Measurements from ENCODE around the gene TOP1.
A peak's percentile ranks its signal among the peaks of the same experiment; 100 is the strongest.
"Not testable (repeated sequence)": the region's sequence is repeated elsewhere in the genome, so short reads cannot be mapped to it uniquely, and the experiment has no call there.

TOP1 gene

GRCh38 chr20:41091927-41092326 lies 63.3 kb downstream of the TOP1 start:
- Mint-ChIP-seq H3K4me3 (no peak overlapping the region), H3K9me3 (no peaks in the 10 kb centered on the region), H3K27me3 (no peaks in the 10 kb centered on the region), H3K4me1 (peaks cover 3% of the 10 kb centered on the region), H3K36me3 (peaks cover 23% of the 10 kb centered on the region), H3K27ac (peak overlapping the region; percentile 45)
- ATAC-seq (ENCODE audit: low read depth) (no peak), DNase-seq (ENCODE audit: low spot score in 2 of 2) (no peak)

DNA sequence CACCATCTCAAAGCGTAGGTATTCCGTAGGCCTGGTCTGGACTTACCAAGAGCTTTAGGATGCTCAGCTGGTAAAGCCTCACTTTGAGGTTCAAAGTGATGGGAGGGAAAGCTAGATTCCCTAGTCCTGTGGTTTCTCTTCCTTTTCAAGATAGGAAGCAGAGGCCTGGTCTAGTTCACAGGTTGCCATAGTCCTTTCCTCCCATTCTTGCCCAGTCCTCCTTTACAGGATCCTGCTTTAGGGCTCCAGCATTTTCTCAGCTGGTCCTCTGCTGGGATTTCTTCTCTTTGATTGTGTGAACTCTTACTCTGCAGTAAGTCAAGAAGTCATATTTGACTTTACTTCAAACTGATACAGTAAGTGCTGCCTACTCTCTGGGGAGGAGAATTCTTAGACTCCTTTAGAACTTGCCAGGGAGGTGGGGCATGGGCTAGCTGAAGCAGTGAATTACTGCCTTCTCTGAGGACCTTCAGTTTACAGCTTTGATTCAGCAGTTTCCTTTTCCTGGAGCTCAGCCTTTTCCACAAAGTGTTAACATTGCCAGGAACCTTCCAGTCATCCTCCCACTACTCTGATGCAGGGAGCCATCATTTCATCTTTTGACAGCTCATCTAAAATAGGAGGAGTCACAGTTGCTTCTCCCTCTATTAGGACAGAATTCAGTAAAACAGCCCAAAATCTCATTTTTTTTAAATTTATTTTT lies 65.9 kb downstream of the TOP1 start:
- ATAC-seq (ENCODE audit: low read depth) (no peak), DNase-seq (ENCODE audit: low spot score in 2 of 2) (no peak)
- H3K36me3 Mint-ChIP-seq, result peaks cover 26% of the 10 kb centered on the region
- H3K27ac Mint-ChIP-seq, result peak overlapping the region; percentile 17
- no peaks in the 10 kb centered on the region for H3K9me3 Mint-ChIP-seq
- peaks cover 3% of the 10 kb centered on the region for H3K4me1 Mint-ChIP-seq
- H3K4me3 Mint-ChIP-seq, result no peak overlapping the region
- H3K27me3 Mint-ChIP-seq, result no peaks in the 10 kb centered on the region

DNA sequence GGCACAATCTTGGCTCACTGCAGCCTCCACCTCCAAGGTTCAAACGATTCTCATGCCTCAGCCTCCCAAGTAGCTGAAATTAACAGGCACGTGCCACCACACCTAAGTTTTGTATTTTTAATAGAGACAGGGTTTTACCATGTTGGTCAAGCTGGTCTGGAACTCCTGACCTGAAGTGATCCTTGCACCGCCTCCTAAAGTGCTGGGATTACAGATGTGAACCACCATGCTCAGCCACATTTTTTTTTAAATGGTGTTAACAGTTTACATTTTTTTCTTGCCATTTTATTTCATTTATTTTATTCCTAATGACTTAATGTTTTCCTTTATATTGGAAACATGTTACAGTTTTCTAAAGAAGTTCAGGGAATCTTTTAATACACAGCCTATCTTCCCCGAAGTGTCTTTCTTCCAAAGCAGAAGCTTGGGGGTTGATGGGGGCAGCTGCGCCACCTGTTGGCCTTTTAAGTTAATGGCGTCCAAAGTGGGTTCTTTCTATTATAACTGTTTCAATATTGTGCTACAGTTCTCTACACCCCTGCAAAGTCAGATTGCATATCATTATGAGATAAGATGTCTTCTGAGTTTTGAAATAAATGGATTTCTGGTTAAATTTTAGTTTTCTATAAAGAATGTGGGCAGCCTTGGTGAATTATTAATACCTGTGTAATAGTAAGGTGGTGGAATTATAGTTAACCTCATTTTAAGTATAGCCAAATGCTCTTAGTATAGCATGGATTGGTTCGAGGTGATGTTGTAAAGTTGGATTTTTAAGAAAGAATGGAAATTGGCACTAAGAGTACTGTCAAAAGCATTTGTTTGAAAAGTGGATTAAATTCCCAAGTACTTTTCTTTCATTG lies 66.7 kb downstream of the TOP1 start:
- H3K4me3 Mint-ChIP-seq, result no peak overlapping the region
- peaks cover 3% of the 10 kb centered on the region for H3K4me1 Mint-ChIP-seq
- no peaks in the 10 kb centered on the region for H3K9me3 Mint-ChIP-seq
- peaks cover 30% of the 10 kb centered on the region for H3K36me3 Mint-ChIP-seq
- H3K27me3 Mint-ChIP-seq, result no peaks in the 10 kb centered on the region
- DNase-seq (ENCODE audit: low spot score in 2 of 2) (peak; percentile 22 to 54), ATAC-seq (ENCODE audit: low read depth) (peak; percentile 65)
- H3K27ac Mint-ChIP-seq, result no peak overlapping the region

DNA sequence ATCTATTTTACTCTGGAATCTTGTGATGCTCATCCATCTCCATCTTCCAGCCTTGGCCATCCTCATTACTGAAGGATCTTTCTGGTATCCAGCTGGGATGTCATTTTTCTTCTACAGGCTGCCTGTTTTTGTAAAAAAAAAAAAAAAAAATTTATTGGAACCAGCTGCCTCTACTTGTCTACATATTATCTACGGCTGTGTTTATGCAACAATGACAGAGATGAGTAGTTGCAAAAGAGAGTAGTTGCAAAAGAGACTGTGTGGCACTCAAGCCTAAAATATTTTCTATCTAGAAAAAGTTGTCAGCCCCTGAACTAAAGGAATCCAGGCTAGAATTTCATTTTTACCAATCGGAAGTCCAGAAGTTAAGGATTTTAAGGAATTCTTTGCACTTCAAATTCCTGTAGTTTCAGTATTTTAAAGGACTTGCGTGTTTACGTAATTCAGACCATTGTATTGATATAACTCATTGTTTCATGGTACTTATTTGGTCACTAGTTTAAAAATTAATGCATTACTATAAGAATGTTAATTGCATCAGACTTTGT lies 70.2 kb downstream of the TOP1 start:
- Mint-ChIP-seq H3K27me3 (no peaks in the 10 kb centered on the region), H3K36me3 (peaks cover 30% of the 10 kb centered on the region), H3K27ac (no peak overlapping the region), H3K4me3 (no peak overlapping the region), H3K4me1 (peaks cover 3% of the 10 kb centered on the region), H3K9me3 (no peaks in the 10 kb centered on the region)
- ATAC-seq (ENCODE audit: low read depth) (no peak), DNase-seq (ENCODE audit: low spot score in 2 of 2) (no peak)

DNA sequence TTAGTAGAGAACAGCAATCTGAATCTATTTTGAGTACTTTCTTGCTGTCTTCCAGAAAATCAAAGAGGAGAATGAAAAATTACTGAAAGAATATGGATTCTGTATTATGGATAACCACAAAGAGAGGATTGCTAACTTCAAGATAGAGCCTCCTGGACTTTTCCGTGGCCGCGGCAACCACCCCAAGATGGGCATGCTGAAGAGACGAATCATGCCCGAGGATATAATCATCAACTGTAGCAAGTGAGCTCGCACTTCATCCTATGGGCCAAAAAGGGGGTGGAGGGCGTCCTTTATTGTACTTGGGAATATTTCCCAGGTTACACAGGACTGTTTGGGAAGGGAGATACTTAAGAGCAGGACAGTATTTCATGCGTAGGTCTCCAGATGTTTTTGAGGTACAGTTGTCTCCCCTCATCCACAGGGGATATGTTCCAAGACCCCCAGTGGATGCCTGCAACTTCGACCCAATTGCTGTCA lies 71.4 kb downstream of the TOP1 start:
- ATAC-seq (ENCODE audit: low read depth) (no peak), DNase-seq (ENCODE audit: low spot score in 2 of 2) (no peak)
- Mint-ChIP-seq H3K4me3 (no peak overlapping the region), H3K4me1 (peaks cover 3% of the 10 kb centered on the region), H3K27ac (no peak overlapping the region), H3K36me3 (peaks cover 37% of the 10 kb centered on the region), H3K27me3 (no peaks in the 10 kb centered on the region), H3K9me3 (no peaks in the 10 kb centered on the region)

DNA sequence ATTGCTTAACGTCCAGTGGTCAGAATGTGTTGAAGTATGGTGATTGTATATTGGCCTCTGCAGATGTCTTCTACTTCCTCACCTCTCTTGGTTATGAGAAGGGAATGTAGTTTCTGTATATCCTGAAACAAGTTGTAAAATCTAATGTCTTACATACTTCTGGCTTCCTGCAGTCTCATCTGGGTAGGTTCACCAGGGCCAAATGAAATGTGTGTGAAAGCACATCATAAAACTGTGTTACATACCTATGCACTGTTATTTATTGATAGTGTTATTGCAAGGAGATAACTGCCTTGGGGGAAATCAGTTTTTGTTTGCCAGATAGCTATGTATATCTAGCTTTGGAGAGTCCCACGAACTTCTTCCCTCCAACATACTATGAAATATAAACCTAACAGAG lies 73.0 kb downstream of the TOP1 start:
- ATAC-seq (ENCODE audit: low read depth) (no peak), DNase-seq (ENCODE audit: low spot score in 2 of 2) (no peak)
- peak overlapping the region; percentile 69 for H3K27ac Mint-ChIP-seq
- no peaks in the 10 kb centered on the region for H3K4me1 Mint-ChIP-seq
- peaks cover 40% of the 10 kb centered on the region for H3K36me3 Mint-ChIP-seq
- no peaks in the 10 kb centered on the region for H3K9me3 Mint-ChIP-seq
- H3K27me3 Mint-ChIP-seq, result no peaks in the 10 kb centered on the region
- H3K4me3 Mint-ChIP-seq, result no peak overlapping the region

DNA sequence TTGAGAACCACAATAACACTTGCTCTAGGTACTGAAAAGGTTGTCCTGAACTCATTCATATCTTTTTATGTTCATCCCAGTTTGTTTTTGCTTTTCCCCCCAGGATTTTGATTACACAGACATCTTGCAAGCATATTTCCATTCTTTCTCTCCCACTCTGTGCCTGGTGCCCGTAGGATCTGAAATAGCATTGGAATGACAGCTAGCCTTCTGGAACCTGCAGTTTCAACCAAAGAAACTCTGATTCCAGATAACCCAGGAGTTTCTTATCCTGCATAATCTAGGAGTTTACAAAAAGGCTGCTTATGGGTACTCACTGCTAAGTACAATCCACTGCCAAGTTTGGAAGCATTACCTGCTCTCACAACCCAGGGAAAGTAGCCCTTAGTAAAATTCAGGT lies 79.9 kb downstream of the TOP1 start:
- peaks cover 18% of the 10 kb centered on the region for H3K36me3 Mint-ChIP-seq
- no peaks in the 10 kb centered on the region for H3K4me1 Mint-ChIP-seq
- H3K27ac Mint-ChIP-seq, result peak overlapping the region; percentile 45
- no peaks in the 10 kb centered on the region for H3K27me3 Mint-ChIP-seq
- ATAC-seq (ENCODE audit: low read depth), result no peak
- no peak overlapping the region for H3K4me3 Mint-ChIP-seq
- DNase-seq (ENCODE audit: low spot score in 2 of 2), result no peak
- no peaks in the 10 kb centered on the region for H3K9me3 Mint-ChIP-seq

GRCh38 chr20:41110012-41110411 lies 81.4 kb downstream of the TOP1 start:
- ATAC-seq (ENCODE audit: low read depth) (no peak), DNase-seq (ENCODE audit: low spot score in 2 of 2) (no peak)
- Mint-ChIP-seq H3K27me3 (no peaks in the 10 kb centered on the region), H3K4me3 (no peak overlapping the region), H3K36me3 (peaks cover 15% of the 10 kb centered on the region), H3K4me1 (no peaks in the 10 kb centered on the region), H3K27ac (no peak overlapping the region), H3K9me3 (no peaks in the 10 kb centered on the region)

DNA sequence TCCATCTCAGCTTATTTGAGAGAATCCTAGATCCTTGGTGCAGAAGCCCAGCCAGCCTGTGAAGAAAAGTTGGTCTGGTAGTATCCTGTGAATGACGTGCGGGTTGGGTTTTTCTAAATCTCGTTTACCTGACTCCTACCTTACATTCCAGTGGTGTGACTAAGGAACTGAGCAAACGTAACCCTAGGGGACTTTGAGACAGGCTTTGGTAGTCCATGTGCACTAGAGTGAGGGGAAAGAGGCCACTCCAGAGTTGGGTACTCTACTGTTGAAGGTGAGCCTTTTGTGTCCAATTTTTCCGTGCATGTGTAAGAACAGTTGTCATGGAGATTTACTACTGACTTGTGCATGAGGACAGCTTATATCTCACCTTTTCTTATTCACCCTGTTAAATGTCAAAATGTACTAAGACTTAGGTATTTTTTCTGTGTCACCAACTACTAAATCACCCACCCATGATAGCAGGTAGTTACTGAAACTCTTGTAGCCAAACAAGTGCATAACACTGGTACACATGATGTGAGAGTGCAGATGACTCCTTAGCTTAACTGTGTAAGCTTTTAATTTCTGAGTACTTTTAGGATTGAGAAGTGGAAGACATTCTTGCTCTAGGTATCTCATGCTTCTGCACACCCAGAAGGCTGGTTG lies 82.4 kb downstream of the TOP1 start:
- peaks cover 18% of the 10 kb centered on the region for H3K36me3 Mint-ChIP-seq
- H3K4me3 Mint-ChIP-seq, result no peak overlapping the region
- no peaks in the 10 kb centered on the region for H3K9me3 Mint-ChIP-seq
- H3K4me1 Mint-ChIP-seq, result no peaks in the 10 kb centered on the region
- no peaks in the 10 kb centered on the region for H3K27me3 Mint-ChIP-seq
- DNase-seq (ENCODE audit: low spot score in 2 of 2) (no peak), ATAC-seq (ENCODE audit: low read depth) (no peak)
- H3K27ac Mint-ChIP-seq, result no peak overlapping the region

DNA sequence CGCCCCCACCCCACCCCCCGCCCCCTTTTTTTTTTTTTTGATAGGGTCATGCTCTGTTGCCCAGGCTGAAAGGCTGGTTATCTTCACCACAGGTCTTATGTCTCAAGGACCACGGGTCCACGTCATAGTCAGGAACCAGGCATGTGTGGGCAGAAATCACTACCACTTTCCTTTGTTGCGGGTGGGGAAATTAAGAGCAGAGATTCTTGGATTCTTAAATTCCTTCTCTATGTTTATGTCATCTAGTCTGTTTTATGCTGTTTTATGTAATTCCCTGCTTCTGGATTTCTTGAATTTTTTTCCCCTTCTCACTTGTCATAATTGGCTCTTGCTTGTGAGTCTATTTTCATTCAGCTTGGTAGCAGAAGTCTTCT lies 82.9 kb downstream of the TOP1 start:
- peak overlapping the region; percentile 10 for H3K27ac Mint-ChIP-seq
- H3K36me3 Mint-ChIP-seq, result peaks cover 20% of the 10 kb centered on the region
- ATAC-seq (ENCODE audit: low read depth) (peak; percentile 63), DNase-seq (ENCODE audit: low spot score in 2 of 2) (no peak)
- H3K4me3 Mint-ChIP-seq, result no peak overlapping the region
- no peaks in the 10 kb centered on the region for H3K9me3 Mint-ChIP-seq
- H3K4me1 Mint-ChIP-seq, result no peaks in the 10 kb centered on the region
- H3K27me3 Mint-ChIP-seq, result no peaks in the 10 kb centered on the region

- Mint-ChIP-seq H3K36me3 (peaks cover 22% of the 10 kb centered on the region), H3K27ac (no peak overlapping the region)
Observed at GRCh38 chr20:41116282-41116956, 87.8 kb downstream of the TOP1 start.

DNA sequence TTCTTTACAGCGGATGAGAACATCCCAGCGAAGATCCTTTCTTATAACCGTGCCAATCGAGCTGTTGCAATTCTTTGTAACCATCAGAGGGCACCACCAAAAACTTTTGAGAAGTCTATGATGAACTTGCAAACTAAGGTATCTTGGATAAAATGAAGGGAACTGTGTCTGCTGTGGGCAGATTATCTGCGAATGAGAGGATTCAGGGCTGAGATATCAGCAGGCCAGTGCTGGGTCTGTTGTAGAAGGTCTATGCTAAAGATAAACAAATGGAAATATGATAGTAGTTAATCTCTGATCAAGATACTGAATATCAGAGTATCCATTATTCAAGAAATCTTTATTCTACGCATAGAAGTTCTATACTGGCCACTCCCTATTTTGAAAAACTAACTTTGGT lies 89.5 kb downstream of the TOP1 start:
- H3K4me1 Mint-ChIP-seq; H3K27me3 Mint-ChIP-seq; H3K4me3 Mint-ChIP-seq; H3K27ac Mint-ChIP-seq; DNase-seq (ENCODE audit: low spot score in 2 of 2); H3K9me3 Mint-ChIP-seq; ATAC-seq (ENCODE audit: low read depth): not testable (repeated sequence)
- peaks cover 34% of the 10 kb centered on the region for H3K36me3 Mint-ChIP-seq

More at GRCh38 chr20:41116282-41116956, 87.8 kb downstream of the TOP1 start:
- no peaks in the 10 kb centered on the region for H3K4me1 Mint-ChIP-seq
- H3K9me3 Mint-ChIP-seq, result no peaks in the 10 kb centered on the region
- ATAC-seq (ENCODE audit: low read depth) (no peak), DNase-seq (ENCODE audit: low spot score in 2 of 2) (no peak)
- no peak overlapping the region for H3K4me3 Mint-ChIP-seq
- no peaks in the 10 kb centered on the region for H3K27me3 Mint-ChIP-seq

DNA sequence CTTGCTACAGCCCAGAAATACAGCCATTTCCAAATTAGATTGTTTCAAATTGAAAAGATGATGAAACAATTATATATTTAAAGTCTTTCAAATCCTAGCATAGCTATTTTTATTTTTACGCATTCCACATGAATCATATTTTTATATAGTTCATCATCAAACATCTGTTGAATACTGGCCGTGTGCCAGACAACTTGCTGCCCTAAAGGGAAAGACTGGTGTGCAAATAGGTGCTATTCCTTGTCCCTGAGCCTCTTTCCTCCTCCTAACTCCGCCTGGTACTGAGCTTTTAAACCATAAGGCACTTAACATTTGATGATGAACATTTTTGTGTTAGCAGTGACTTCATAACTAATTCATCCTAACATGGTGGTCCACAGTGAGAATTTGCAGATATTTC lies 90.0 kb downstream of the TOP1 start:
- H3K36me3 Mint-ChIP-seq, result peaks cover 34% of the 10 kb centered on the region
- DNase-seq (ENCODE audit: low spot score in 2 of 2), result no peak
- H3K27ac Mint-ChIP-seq, result no peak overlapping the region
- no peaks in the 10 kb centered on the region for H3K9me3 Mint-ChIP-seq
- H3K4me1 Mint-ChIP-seq, result no peaks in the 10 kb centered on the region
- ATAC-seq (ENCODE audit: low read depth), result no peak
- no peaks in the 10 kb centered on the region for H3K27me3 Mint-ChIP-seq
- no peak overlapping the region for H3K4me3 Mint-ChIP-seq

Data from memory B cell (primary cell).